HT1080 (cell line): ENCODE measurements around the gene CALCB. TPM values are rescaled to one million over a fixed set of nuclear protein-coding genes. Genes with fewer than 3 reads are reported as not detected.
"Not testable (repeated sequence)": the region's sequence is repeated elsewhere in the genome, so short reads cannot be mapped to it uniquely, and the experiment has no call there.

Source experiments
- DNase-seq: peaks from one replicate; pipeline ENCODE4 v3.0.0-alpha.2; 2015; ENCODE audit warnings: low read depth
- polyA plus RNA-seq, 2 experiments: library from polyadenylated mRNA; depleted of rRNA; stranded (reverse); fragments of >200 nt; gene quantifications; 2 replicates each; pipeline ENCODE4 v1.2.3, GENCODE V29; 2015
- total RNA-seq: library from RNA; depleted of rRNA; stranded (reverse); fragments of >200 nt; shearing (Covaris generic); gene quantifications from 2 replicates; pipeline ENCODE4 v1.2.3, GENCODE V29; 2014; rRNA removed

The CALCB gene, protein sequence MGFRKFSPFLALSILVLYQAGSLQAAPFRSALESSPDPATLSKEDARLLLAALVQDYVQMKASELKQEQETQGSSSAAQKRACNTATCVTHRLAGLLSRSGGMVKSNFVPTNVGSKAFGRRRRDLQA
- total RNA-seq: 0.19 TPM in 1 of 2 replicates, not detected in the other
- 0.10 and 0.43 TPM in 2 replicates for polyA plus RNA-seq (2015; cell fraction: cytosol; rRNA removed)
- polyA plus RNA-seq (2015; cell fraction: nucleus; rRNA removed): 0.60 TPM in 1 of 2 replicates, not detected in the other

DNA sequence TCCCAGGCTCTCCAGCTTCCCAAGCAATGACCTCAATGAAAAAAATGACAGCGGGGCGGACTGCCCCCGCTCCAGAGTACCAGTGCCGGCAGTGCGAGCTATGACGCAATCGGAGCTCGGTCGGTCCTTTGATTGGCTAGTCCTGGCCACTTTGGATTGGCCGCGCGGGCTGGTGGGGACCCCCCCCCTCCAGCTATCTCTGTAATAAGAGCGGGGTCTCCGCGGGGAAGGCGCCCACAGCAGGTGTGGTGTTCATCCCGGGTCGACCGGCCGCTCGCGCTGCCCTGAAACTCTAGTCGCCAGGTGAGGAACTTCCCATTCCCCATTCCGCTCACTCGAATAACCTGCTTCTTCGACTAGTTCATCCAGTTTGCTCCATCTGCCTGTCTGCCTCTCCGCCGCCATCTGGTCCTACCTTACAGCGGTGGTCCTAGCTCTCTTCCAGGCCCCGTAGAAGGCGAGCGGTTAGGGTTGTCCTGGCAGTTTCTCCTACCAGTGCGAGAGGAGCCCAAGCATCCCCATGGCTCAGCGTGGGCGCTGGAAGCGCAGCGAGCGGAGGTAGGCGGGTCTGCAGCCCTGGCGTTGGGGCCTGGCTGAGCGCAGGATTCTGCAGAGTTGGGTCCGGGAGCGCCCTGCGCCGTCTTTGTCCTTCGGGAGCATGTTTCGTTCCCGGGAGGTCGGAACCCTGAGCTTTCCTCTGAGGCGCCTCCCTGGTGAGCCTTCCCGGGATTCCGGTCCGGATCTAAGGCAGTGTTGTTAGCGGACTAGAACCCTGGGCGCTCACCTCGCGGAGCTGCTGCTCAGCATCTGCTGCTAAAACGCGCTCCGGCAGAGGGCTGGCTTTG lies at the start of gene CALCB:
TSS of gene CALCB (plus strand) at position 233 of the 845 bp plus-strand sequence. CDS start 1,126 bp downstream, outside the sequence.
- DNase-seq: no peak

DNA sequence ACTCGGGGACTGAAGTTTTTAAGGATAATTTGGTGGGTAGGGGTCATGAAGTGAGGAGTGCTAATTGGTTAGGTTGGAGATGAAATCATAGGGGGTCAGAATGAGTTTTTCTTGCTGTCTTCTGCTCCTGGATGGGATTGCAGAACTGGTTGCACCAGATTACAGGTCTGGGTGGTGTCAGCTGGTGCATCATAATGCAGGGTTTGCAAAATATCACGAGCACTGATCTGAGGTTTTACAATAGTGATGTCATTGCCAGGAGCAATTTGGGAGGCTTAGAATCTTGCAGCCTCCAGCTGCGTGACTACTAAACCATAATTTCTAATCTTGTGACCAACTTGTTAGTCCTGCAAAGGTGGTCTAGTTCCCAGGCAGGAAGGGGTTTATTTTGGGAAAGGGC lies 46.4 kb upstream of the CALCB start:
- DNase-seq: no peak

DNA sequence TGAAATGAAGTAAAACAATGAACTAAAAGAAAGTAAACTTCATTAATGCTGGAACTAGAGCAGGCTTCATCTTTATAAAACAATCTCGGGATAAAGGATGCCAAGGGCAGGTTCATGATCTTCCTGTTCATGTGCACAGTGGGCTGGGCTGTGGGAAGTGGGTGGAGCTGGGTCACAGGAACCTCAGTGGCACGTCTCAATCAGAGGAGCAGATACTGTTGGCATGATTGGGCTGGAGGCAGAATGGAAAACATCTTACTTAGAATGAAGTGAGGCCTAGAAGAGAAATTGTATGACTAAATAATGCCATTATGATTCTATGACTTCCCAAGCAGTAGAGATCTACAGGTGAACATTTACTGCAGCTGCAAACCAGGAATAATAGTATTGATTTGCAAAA lies 45.4 kb upstream of the CALCB start:
- DNase-seq: no peak

DNA sequence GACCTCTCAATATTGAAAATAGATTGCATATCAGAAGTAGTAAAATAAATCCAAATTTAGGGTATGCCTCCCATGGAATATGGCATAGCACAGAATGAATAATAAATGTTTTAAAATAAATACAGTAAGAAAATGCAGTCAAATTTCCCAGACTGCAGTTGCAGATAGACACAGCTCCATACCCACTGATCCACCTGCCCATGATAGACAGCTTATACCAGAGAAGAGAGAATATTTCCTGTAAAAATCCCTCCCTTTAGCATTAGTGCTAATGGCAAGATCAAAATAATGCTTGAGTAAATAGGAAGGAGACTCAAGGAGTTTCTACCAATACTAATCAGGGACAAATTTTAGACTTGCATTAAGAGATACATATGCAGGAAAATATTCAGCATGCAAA lies 45.0 kb upstream of the CALCB start:
- no peak for DNase-seq

DNA sequence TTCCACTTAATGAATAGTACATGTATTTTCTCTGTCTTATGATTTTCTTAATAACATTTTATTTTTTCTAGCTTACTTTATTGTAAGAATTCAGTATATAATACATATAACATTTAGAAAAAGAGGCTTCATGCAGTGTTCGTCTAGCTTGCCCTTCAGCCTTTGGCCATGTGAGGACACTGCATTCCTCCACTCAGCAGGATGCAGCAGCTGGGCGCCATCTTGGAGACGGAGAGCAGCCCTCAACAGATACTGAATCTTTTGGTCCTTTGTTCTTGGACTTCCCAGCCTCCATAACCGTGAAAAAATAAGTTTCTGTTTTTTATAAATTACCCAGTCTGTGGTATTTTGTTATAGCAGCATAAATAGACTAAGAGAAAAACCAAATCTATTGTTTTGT lies 41.4 kb upstream of the CALCB start:
- DNase-seq: not testable (repeated sequence)

DNA sequence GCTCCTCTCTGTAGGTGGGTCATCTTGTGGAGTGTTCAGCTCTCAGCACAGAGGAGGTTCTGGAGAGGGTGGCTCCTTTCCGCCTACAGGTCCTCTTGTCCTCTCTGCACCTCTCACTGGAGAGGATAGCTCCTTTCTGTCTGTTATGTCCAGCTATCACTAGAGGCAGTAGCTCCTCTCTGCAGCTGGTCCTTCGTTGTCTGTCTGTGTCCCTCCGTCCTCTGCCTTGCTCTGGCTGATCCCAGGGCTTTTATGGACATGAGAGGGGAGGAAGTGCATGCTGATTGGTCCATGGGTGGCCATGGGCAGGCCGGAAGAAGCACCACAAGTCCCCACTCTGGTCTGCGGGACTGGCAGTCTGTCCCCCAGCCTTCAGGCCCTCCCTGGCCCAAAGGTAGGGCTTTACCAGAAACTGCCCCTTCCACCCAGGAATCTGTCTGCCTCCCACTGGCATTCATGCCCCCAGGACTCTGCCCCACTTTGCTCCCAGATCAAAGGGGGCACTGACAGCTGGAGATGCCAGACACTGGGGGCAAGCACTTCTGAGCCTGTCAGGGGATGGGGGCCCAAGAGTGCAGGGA lies 38.6 kb upstream of the CALCB start:
- DNase-seq: peak; percentile 7

DNA sequence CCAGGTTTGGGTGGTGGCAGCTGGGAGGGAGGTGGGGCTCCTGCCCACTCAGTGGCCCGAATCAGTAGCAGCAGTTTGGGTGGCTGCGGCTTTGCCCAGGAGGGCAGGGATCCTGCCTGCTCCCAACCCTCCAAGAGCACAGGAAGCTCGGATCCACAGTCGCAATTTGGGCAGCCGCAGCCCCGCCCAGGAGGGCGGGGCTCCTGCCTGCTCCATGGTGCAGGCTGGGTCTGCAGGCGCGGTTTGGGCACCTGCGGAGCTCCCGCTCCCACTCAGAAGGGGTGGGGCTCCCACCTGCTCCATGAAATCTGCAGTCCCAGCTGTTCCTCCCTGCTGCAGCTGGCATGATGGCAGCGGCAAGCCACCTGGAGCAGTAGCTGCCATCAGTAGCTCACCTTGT lies 38.1 kb upstream of the CALCB start:
- DNase-seq: no peak

DNA sequence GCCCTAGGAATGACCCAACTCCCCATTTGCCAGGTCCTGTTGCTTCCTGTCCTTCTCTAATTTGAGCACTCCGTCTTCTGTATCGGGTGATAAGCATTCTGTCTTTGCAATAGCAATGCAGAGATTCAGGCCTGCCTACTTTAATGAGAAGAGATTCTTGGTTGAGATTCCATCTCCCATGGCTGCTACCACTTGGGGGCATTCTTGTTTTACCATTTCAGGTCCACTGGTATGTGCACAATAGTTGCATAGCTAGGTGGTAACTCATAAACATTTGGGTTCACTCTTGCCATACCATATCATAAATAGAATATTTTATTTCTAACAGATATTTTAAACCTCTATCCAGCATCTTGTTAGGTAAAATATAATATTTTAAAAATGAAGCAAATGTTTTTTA lies 34.4 kb upstream of the CALCB start:
- peak; percentile 19 for DNase-seq

DNA sequence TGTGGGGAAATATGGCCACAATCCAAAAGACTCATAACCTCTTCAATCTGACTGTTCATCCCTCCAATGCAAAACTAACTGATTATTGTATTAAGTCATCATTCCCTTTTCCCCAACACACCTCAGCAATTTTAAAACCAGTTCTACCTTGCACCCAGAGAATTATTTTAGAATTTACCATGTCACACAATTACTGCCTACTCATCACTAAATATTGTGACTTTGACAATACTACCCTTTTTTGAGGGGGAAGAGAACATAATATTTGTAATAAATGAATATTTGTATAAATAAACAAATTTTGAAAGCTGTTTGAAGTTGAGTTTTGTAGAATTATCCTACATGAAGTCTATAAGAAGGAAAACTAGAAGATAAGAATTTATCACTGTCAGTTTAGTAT lies 28.2 kb upstream of the CALCB start:
- DNase-seq: no peak

DNA sequence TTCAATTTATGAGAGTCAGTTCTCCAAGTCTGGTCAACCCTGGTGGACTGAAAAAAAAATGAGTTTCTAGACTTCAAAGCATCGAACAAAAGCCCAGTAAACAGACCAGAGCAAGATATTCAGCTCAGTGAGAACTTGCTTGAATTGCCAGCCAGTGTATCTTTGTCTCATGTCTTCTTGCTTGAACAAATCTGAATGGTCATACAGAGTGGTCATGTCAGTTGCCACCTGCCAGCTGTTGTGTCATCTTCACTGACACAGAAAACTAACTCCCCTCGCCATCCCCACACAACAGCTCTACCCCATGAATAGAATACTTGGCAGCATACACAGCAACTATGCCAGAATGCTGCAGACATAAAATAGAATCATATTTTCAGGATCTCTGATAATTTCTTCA lies 27.5 kb upstream of the CALCB start:
- DNase-seq: no peak

DNA sequence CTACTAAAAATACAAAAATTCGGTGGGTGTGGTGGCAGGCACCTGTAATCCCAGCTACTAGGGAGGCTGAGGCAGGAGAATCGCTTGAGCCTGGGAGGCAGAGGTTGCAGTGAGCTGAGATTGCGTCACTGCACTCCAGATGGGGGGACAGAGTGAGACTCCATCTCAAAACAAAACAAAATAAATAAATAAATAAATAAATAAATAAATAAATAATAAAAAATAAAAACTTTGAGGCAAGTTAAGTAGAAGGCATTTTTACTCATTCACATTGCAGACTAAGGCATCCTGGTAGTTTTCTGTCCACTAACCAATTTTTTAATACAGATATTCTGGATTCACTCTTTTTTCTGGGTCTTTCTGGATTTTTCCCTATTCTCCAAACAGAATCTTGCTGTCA lies 26.7 kb upstream of the CALCB start:
- DNase-seq: not testable (repeated sequence)

DNA sequence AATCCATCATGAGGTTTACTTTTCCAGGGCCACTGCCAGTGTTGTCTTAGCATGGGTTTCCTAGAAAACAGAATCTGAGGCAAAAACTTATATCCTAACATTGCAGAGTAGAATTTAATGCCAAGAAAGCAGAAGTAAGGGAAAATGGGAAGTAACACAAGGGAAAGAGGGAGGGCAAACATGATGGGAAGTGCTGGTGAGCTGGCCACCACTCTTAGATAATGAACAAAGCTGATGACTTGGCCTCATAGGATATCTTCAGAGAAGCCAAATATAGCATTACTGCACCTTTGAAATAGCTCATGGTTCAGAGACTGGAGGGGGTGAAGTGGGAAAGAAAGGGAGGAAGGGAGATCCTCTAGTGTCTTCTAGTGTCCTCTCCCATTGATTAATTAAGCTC lies 24.8 kb upstream of the CALCB start:
- DNase-seq: no peak

DNA sequence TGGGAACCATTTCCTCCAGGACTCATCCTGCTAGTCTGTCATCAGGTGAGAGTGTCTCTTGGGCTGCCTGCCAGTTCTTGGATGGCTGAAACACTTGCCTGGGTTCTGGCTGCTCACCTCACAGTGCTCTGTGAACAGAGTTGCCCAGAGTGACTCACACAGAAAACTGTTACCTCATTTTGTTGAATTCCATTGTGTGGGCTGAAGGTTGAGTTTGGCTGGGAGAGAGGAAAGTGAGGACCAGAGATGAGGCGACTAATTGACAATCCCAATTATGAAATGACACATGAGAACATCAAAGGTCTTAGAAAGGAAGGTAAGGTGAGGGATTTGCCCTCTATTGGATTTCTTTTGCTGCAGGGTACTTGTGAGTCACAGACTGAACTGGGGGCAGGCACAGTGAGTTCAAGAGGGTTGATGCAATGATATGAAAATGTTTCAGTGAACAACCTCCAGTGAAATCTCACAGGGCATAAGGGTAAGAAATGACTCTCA lies 20.2 kb upstream of the CALCB start:
- DNase-seq: peak; percentile 39

DNA sequence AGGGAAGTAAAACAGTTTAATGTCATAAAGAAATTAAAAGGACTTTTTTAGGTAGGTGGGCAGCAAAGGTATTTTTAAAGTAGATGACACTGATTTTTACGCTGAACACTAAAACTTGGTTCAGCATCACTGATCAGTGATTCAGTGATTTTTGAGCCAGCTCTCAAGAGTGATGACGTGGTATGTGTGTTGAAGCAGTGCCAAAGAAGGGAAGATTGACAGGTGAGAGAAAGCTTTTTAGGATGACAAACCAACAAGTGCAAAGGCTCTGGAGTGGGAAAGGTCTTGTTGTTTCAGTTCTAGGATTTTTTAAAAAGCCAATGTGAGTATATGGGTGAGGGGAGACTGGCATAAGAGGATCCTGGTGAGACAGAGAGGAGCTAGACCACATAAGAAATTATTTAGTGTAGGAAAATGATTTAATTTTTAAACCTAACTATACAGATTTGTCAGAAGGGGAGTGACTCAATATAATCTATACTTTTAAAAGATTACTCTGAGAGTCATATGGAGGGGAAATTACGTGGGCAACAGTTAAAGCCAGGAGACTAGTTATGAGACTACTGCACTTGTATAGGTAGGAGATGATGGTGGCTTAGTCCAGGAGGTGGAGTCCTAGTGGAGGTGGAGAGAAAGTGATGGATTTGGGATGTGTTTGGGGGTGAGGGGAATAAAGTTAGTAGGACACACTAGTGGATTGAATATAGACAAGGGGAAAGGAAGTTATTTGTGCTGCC lies 17.6 kb upstream of the CALCB start:
- DNase-seq: no peak

DNA sequence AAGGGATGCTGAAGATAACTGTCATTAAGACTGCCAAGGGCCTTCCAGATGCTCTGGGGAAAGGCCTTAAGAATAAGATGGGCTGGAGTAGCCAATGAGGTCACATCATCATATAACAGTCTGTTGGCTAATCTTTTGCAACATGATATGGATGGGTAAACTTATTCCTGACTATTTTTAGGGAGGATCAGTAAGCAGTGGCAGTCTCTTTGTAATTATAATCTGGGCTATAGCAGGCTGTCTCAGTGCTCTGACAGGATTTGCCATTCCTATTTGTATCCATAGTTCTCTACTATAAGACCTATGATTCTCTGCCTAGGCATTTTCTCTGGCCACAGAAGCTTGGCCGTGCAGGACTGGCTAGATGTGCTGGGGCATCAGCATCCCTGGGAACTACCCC lies 16.1 kb upstream of the CALCB start:
- DNase-seq: no peak

DNA sequence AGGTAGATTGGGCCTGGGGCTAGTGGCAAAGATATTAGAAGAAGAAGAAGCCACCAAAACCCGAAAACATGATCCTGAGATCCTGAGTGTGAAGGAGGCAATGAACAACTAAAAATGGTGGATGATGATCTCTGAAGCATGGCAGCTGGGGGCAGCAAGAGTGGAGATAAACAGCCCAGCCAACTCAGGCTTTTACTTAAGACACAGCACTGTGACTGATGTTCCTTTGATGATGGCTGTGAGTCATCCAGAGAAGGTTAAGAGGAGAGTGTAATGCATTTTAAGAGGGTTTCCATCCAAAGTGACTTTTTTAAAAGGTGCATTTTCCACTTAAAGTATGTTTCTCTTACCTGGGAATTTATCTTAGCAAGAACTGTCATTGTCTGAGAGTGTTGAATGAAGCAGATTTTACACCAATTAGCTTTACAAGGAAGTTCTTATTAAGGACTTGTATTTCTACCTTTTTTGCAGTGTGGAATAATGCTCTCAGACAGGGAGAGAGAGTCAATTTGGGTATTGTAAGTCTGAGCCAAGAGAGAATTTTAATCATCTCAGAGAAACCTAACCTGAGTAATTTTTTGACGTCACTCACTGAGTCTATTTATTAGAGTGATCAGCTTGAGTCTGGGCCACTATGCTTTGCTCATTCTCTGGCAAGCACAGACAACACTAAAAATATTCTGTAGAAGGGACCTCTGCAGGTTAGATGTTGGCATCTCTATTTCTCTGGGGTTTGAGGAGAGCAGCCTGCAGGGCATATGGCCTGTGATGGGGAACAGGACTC lies 14.1 kb upstream of the CALCB start:
- DNase-seq: peak; percentile 22

DNA sequence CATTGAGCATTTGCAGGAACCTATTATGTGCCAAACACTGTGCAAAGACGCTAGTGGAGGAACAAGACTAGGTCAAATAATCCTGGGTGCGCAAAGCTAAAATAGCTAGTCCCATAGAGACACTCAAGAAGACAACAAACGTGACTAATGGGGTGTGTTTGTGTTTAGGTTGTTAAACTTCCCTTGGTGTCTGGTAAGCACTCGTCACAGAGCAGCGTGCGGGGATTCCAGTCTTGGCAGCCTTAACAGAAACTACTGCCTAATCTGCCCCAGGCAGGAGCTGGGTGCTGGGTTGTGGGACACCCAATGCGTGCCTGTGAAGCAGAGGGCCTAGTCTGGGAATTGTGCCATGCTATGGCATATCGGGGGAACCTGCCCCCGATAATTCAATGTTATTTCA lies 10.8 kb upstream of the CALCB start:
- DNase-seq: no peak

DNA sequence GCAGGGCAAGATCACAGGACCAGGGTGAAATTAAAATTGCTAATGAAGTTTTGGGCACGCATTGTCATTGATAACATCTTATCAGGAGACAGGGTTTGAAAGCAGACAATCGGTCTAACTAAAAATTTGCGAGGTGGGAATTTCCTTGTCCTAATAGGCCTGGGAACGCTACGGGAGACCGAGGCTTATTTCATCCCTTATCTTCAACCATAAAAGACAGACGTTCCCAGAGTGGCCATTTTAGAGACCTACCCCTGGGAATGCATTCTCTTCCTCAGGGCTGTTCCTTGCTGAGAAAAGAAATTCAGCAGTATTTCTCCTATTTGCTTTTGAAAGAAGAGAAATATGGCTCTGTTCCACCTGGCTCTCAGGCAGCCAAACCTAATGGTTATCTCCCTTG lies 3.6 kb upstream of the CALCB start:
- DNase-seq: not testable (repeated sequence)

DNA sequence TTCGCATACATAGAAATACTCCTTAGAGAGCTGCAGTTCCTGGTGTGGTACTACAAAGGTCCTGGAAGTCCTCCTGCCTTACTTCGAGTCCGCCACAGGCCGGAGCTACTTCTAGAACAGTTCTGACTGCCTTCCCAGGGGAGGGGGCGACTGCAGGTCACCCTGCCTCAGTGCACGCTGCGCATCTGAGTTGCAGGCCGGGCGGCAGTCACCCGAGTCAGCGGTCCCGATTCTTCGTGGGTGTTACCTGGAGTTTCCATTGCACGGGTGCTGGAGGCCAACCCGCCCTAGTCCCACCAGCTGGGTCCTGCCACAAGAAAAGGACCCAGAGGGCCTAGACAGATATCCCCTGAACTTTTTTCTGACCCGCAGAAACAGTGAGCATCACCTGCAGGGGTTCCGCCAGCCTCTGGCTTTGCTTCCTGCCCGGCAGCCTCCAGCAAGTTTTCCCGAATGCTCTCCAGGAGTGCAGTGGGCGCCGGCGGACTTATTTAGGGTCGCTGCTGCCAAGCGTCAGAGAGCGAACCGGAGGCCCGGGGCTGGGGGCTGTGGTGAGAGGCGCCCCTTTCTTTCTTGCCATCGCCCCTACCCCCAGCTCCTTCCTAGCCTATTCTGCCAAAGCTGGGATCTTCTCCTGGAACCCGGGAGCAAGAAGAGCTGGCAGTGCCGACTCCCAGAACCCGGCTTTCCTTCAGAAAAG lies 1.7 kb upstream of the CALCB start:
- no peak for DNase-seq

DNA sequence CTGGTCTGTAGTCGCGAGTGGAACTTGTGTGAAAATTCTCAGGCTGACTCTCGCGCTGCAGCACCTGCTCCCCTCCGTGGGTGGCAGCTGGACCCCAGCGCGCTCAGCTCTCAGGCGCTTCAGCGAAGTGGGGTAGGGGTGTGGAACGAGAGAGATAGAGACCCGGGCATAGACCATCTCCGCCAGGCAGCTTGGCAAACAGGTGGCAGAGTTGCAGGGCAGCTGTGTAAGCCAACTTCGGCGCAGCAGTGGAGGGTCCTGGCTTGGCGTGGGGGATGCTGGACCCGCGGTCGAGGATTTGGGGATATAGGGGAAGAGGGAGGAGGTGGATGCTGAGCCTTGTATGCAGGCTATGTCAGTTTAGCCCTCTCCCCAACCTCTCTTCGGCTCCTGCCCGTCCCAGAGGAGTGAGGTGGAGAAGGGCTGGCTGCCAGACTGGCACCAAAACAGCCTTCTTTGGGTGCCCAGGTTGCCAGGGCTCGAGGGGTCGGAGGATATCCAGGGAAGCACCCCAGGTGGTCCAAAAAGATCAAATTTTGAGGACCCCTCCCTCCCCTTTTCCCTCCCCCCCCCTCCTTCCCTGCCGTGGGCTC lies 746 bp upstream of the CALCB start:
- no peak for DNase-seq
